ENCODE data around the gene AP3B2. TPM values are rescaled to one million over a fixed set of nuclear protein-coding genes. Genes with fewer than 3 reads are reported as not detected.

Gene AP3B2
- total RNA-seq, 3 donors from 2014 or later, result 0.67 to 5.4 (median 1.9) TPM

DNA sequence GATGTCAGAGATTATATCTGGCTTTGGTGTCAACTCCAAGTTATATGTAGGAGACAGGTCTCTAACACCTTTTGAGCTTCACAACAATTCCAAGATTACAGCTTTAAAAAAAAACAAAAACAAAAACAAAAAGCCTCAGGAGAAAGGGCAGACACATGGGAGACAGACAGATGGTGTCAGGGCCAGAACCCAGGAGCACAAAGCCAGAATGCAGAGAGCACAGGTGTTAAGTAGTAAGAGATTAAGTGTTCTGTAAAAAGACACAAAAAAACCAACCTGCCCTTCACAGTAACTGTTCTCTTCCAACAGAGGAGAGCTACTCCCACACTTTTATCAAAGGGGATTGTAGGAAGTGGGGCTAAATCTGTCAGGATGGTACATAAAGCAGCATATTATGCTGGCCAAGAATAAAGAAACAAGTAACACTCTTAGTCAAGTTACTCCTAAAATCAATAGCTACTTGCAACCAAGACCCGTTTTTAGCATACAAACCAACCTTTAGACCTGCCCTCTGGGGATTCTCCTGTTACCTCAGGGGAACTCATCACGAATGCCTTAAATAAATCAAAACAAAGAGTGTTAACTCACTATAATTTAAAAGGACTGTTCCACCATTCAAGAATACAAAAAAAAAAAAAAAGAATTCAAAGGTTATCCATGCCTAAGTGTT, 68.4 kb downstream of the AP3B2 start:
- no peak for DNase-seq
- ATAC-seq, result no peak
- Histone ChIP-seq H3K36me3 (ENCODE audit: low read depth) (no peaks in the 10 kb centered on the region), H3K4me1 (ENCODE audit: low read depth) (no peaks in the 10 kb centered on the region), H3K9me3 (no peaks in the 10 kb centered on the region), H3K4me3 (no peak overlapping the region)
- intact Hi-C loops (cut with DNase I, micrococcal nuclease), result no loop called here
- TF ChIP-seq, protein P1, sequence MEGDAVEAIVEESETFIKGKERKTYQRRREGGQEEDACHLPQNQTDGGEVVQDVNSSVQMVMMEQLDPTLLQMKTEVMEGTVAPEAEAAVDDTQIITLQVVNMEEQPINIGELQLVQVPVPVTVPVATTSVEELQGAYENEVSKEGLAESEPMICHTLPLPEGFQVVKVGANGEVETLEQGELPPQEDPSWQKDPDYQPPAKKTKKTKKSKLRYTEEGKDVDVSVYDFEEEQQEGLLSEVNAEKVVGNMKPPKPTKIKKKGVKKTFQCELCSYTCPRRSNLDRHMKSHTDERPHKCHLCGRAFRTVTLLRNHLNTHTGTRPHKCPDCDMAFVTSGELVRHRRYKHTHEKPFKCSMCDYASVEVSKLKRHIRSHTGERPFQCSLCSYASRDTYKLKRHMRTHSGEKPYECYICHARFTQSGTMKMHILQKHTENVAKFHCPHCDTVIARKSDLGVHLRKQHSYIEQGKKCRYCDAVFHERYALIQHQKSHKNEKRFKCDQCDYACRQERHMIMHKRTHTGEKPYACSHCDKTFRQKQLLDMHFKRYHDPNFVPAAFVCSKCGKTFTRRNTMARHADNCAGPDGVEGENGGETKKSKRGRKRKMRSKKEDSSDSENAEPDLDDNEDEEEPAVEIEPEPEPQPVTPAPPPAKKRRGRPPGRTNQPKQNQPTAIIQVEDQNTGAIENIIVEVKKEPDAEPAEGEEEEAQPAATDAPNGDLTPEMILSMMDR (IDR thresholded peaks at IDR 0.05), result no peak

- intact Hi-C loops (cut with DNase I, micrococcal nuclease), result no loop called here
- Histone ChIP-seq H3K4me1 (ENCODE audit: low read depth) (no peaks in the 10 kb centered on the region), H3K9me3 (no peaks in the 10 kb centered on the region), H3K4me3 (no peak overlapping the region), H3K36me3 (ENCODE audit: low read depth) (no peaks in the 10 kb centered on the region)
- TF ChIP-seq, protein P1 (IDR thresholded peaks at IDR 0.05), result no peak
- no peak for ATAC-seq
- DNase-seq, result no peak
Measured at GRCh38 chr15:82640672-82641071, 69.0 kb downstream of the AP3B2 start.

DNA sequence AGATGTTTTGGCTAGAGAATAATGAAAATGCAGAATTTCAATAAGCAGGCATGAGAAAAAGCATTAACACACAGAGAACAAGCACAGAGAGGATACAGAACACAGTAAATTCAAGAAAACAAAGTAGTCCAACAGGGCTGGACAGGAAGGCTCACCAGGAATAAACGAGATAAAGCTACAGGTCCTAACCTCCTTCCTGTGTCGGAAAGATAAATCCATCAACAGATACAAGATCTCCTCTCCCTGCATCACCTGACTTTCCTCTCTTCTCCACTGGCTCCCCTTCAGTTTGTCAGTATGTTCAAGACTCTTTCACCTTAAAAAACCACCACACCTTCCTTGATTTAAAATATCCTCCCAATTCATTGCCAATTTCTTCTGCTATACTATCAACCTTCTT, 73.9 kb downstream of the AP3B2 start:
- no peak overlapping the region for H3K4me3 ChIP-seq
- no peaks in the 10 kb centered on the region for H3K9me3 ChIP-seq

GRCh38 chr15:82630033-82630432, 79.6 kb downstream of the AP3B2 start:
- Histone ChIP-seq H3K4me1 (ENCODE audit: low read depth) (no peaks in the 10 kb centered on the region), H3K4me3 (no peak overlapping the region), H3K9me3 (no peaks in the 10 kb centered on the region), H3K36me3 (ENCODE audit: low read depth) (no peaks in the 10 kb centered on the region)
- TF ChIP-seq, protein P1 (IDR thresholded peaks at IDR 0.05), result no peak
- intact Hi-C loops (cut with DNase I, micrococcal nuclease), result no loop called here
- DNase-seq (no peak), ATAC-seq (no peak)

More for the DNA sequence above, 73.9 kb downstream of the AP3B2 start:
- no peaks in the 10 kb centered on the region for H3K4me1 ChIP-seq (ENCODE audit: low read depth)
- DNase-seq (no peak), ATAC-seq (no peak)
- no peaks in the 10 kb centered on the region for H3K36me3 ChIP-seq (ENCODE audit: low read depth)
- intact Hi-C loops (cut with DNase I, micrococcal nuclease), result no loop called here
- TF ChIP-seq, protein P1 (IDR thresholded peaks at IDR 0.05), result no peak

DNA sequence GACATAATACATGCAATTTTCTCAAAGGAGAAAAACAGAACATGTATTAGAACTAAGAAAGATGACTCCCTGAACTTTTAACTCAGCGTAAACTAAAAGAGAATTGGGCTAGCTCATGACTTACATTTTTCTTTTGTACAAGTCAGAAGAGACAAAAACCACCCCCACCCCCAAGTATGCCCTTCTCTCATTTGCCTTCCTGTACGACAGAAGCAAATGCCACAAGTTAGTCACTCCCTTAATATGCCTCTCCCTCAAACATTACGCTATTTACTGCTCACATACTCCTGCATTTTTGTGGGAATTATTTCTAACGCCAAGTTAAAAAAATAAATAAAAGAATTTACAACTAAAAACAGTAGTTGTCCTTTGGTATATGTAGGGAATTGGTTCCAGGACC, 84.5 kb downstream of the AP3B2 start:
- Histone ChIP-seq H3K4me3 (no peak overlapping the region), H3K36me3 (ENCODE audit: low read depth) (no peaks in the 10 kb centered on the region), H3K4me1 (ENCODE audit: low read depth) (no peaks in the 10 kb centered on the region), H3K9me3 (no peaks in the 10 kb centered on the region)
- TF ChIP-seq, protein P1 (IDR thresholded peaks at IDR 0.05), result no peak
- ATAC-seq (no peak), DNase-seq (no peak)
- intact Hi-C loops (cut with DNase I, micrococcal nuclease), result no loop called here

DNA sequence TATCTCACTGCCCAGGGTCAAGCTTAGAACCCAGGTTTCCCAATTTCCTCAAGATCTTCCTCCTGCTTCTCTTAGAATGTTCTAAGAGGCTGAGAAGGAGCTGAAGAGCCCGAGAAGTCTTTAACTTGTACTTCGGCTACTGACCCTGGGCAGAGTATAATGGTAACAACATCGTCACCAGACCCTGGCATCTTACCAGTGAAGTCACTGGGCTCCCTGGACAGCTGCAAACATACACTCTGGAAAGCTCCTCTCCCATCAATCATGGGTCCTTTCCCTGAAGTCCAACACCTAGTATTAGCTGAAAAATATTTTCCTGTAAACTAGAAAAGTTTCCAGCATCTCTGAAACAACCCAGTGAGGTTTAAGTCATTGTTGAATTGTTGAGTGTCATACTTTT, 85.2 kb downstream of the AP3B2 start:
- Histone ChIP-seq H3K36me3 (ENCODE audit: low read depth) (no peaks in the 10 kb centered on the region), H3K4me1 (ENCODE audit: low read depth) (no peaks in the 10 kb centered on the region), H3K4me3 (no peak overlapping the region), H3K9me3 (no peaks in the 10 kb centered on the region)
- ATAC-seq (no peak), DNase-seq (no peak)
- TF ChIP-seq, protein P1 (IDR thresholded peaks at IDR 0.05), result no peak
- intact Hi-C loops (cut with DNase I, micrococcal nuclease), result no loop called here
